ENCODE measurements around the gene TAS2R1.

The TAS2R1 gene

DNA sequence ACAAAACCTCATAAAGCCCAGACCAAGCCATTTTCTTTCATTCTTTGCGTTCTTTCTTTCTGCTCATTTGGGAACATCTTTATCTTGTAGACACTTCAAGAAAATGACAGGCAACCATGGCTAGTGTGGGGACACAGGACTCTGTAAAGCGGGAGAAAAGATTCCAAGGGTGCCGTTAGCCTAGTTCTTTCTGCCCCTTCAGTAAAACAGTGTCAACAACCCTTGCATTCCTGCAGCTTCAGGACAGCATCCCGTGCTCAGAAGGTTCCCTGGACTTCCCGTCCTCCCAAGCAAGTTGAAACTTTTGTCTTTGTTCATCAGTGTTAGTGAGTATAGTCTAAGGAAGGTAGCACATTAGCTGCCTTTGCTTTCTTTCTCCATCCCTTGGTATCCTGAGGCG lies 41.9 kb downstream of the TAS2R1 start:
- no peak for DNase-seq (ENCODE audit: low spot score)

DNA sequence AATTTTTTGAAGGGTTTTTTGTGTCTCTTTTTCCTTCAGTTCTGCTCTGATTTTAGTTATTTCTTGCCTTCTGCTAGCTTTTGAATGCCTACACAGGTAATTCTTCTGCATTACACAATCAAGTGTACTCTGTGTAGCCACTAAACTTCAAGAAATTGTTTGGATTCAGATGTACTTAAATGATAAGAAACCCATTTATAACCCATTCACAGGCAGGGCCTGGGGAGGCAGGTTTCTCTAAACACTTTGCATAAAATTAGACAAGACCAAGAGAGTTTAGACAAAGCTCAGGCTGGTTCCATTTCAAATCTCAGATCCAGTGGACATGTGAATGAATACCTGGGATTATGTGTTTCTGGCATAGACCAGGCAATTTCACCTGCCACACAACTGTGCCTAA lies 43.0 kb downstream of the TAS2R1 start:
- no peak for DNase-seq (ENCODE audit: low spot score)

DNA sequence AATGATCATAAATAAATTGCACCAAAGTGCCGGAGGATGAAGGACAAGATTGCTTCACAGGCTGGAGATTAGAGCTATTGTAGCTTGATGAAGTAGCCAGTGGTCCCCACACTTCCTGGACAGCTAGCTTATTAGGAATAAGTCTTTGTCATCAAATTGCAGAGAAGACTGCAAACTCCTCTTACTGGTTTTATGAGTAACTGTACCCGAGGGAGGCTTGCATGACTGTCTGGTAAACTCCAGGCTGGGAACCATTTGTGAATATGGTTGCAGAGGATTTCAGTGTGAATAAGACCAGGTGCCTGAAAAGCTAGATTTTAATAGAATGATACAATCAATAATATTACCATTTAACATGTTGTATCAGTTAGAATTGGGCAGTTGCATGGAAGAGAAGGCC lies 47.7 kb downstream of the TAS2R1 start:
- no peak for DNase-seq (ENCODE audit: low spot score)

Measured in cerebellar cortex (tissue), 1 donor.